GM18907 (cell line): ENCODE measurements around the gene CREG2.
"Not testable (repeated sequence)": the region's sequence is repeated elsewhere in the genome, so short reads cannot be mapped to it uniquely, and the experiment has no call there.

Experiments
- ATAC-seq: cut with Tn5 transposase; IDR thresholded peaks from one replicate; pipeline ENCODE4 v1.9.1; 2021; ENCODE audit warnings: mild to moderate bottlenecking, moderate library complexity; ENCODE audit not compliant: unreplicated experiment

Gene CREG2

DNA sequence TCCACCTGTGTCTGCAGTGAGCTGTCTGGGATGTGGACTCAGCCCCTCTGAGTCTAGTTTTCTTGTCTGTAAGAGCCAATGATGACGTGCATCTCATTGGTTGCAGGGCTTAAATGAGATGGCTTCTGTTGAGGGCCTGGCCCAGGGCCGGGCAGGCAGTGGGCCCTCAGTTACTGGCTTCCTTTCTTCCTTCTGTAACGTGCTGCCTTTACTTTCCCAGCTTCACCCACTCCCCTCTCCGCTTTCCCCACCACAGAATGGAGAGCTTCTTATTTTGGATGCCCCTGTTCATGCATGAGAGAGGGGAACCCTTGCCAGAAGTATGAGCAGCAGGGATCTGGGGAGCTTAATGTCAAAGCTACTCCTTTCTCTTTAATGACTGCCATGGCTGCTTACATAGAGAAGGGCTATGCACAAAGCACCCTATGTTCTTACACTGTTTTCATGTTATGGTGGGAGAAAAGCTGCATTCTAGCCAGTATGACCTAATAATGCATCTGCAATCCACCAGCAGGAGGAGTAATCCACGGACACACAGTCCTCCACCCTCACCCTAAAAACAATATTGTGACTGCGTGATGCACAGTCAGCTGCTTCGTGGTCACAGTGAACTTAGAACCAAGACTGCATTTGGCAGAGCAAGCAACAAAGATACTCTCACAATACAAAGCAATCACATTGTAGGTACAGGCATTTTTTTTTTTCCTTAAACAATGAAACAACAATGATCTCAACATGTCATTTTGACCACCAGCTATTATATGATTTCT, 37.2 kb downstream of the CREG2 start:
- ATAC-seq, result no peak

DNA sequence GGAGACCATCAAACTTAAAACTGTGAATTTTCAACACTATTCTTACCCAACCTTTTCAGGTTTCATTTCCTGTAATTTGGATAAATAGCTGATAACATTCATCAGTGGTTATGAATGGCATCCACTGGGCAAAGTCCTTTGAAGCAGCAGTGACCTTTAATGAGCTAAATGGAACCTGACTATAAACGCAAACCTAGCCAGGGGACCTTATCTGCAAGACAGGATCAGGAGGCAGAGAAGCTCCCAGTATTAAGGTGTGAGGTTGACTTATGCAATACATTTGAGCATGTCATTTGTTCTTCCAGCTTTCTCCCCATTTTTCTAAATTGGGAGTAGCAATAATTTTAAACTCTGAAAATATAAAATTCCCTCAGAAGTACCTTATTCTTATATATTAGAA, 38.4 kb downstream of the CREG2 start:
- no peak for ATAC-seq

DNA sequence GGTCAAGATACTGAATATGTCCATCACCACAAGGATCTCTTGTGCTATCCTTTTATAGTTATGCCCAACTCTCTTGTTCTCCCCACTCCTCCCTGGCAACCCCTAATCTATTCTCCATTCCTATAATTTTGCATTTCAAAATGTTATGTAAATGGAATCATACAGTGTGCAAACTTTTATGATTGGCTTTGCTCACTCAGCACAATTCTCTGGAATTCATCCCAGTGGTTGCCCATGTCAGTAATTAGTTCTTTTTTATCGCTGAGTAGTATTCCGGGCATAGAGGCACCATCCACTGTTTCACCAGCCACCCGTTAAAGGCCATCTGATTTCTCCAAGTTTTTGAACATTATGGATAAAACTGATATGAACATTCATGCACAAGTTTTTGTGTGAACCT, 40.4 kb downstream of the CREG2 start:
- ATAC-seq, result no peak

DNA sequence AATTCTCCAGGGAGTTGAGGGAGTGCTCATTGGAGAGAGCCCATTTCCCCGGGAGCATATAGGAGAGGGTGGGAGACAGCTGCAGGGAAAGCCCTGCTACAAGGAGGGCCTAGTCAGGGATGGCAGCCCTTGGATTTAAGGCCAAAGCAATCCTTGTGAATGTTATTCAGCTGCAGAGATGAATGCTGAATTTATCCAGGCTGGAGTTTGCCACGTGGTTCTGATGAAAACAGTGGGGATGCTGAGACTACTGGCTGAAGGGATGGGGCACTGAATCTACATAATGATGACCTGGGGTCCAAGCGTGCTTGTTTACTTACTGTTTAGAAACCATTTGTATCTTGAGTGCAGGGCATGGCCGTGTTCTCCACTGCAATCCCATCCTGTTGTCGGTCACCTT, 43.2 kb downstream of the CREG2 start:
- ATAC-seq, result no peak

- no peak for ATAC-seq
Measured at GRCh38 chr2:101342625-101343008, 44.7 kb downstream of the CREG2 start.

- ATAC-seq, result no peak
Measured at GRCh38 chr2:101341901-101342624, 45.2 kb downstream of the CREG2 start.

DNA sequence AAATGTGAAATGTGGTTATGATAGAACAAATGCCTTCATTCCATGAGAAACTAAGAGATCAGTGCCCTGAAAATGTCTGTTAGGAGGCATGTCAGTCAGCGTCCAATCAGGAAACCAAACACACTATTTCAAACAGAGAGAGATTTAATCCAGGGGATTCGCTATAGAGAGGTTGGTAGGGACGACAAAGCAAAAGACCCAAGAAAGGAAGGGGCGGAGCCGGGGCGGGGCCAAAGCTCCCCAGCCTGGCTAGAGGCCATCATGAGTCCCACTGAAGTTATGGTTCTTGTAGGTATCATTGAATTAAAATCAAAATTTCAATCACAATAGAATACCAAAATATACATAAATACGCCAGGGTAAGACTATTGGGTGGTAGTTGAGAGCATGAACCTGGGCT, 45.9 kb downstream of the CREG2 start:
- ATAC-seq, result no peak

DNA sequence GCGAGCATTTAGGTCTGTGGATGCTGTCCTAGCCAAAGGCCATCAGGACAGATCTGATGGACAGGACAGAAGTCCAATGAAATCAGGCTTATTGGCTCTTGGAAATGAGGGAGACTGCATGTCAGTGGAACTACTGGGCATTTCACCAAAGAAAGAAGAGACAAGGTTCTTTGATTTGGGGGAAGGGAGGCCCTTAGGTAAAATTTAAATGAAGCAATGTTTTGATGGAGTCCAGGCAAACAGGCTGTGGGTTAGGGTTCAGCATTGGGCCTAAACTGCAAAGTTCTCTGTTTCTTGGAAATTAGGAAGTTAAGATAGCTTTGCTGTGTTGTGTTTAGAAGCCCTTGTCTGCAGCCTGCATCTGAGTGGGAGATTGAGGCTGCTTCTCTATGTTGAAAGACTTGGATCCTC, 47.2 kb downstream of the CREG2 start:
- no peak for ATAC-seq

DNA sequence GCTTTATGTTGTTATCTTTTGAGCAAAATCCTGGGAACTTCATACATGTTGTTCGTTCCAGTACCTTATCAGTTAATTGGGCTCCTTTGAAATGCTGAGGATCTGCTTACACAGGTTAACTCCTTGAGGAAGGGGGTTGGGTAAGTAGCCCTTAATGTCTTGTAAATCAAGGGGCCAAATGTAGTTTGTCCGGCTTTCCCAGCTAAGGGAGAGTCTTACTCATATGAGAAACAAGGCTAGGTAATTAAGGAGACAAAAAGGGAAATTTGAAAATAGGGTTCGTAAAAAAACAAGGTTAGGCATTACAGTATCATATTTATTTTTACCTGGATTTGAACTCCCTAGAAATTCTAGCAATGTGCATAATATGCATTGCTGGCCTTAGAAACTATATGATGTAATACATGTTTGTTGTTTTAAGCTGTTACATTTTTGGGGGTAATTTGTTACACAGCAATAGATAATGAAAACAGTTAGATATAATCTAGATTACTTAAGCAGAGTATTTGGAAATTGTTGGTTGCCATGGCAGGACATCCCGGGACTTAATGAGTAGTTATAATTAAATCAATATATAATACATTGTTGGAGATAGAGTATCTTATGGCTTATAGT, 47.9 kb downstream of the CREG2 start:
- no peak for ATAC-seq

DNA sequence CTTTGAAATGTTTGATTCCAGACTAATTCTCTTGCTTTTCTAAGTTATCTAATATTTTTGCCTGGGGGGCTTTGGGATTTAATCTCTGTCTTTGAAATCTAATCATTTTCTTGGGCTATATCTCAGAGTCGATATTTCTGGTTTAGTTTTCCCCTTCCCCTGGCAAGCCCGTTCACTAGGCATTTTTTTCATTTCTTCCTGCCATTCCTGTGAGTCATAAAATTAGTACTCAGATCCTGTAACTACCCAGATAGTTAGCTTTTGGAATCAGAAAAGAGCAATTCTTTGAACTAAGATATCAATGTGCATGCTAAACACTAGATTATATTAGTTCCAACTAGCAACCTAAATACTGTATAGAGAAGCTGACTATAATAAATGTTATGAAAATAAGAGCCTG, 49.4 kb downstream of the CREG2 start:
- ATAC-seq, result no peak

- ATAC-seq, result no peak
Measured at GRCh38 chr2:101332885-101333766, 54.2 kb downstream of the CREG2 start.

DNA sequence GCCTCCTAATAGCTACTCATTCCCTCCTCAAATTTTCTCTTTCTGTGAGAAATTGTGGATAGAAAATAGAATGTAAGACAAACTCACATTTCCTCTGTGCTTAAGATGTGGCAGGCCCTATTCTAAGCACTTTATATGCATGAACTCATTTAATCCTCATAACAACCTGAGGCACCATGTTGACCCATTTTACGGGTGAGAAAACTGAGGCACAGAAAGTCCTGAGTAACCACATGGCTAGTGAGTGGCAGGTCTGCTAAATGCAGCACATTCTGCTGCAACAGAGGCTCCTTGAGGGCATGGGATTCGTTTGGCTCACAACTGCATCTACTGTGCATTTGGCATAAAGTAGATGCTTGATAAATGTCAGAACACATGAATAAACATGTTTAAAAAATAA, 56.1 kb downstream of the CREG2 start:
- no peak for ATAC-seq

GRCh38 chr2:101330253-101330933, 56.9 kb downstream of the CREG2 start:
- ATAC-seq, result no peak

DNA sequence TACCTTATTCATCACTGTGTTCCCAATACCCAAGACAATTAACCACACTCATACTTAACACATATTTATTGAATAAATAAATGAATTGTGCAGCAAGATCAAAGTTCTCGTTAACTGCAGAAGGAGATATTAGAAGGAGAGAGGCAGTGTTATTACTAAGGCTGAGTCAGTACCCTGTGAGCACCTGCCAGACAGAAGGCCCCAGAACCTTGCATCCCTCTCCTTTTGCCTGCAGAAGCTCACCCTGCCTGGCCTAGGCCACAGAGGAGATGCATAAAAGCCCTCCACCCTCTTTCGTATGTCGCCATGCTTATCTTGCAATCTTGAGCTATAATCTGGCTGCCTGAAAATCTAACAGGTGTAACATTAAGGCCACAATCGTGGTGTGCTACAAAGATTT, 58.3 kb downstream of the CREG2 start:
- no peak for ATAC-seq

GRCh38 chr2:101328474-101329007, 58.8 kb downstream of the CREG2 start:
- peak; percentile 89 for ATAC-seq

GRCh38 chr2:101327863-101328394, 59.4 kb downstream of the CREG2 start:
- peak; percentile 11 for ATAC-seq

GRCh38 chr2:101325425-101325824, 61.9 kb downstream of the CREG2 start:
- ATAC-seq, result no peak

DNA sequence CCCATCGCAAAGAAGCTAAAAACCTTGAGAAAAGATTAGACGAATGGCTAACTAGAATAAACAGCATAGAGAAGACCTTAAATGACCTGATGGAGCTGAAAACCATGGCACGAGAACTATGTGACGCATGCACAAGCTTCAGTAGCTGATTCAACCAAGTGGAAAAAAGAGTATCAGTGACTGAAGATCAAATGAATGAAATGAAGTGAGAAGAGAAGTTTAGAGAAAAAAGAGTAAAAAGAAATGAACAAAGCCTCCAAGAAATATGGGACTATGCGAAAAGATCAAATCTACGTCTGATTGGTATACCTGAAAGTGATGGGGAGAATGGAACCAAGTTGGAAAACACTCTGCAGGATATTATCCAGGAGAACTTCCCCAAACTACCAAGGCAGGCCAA, 70.7 kb downstream of the CREG2 start:
- not testable (repeated sequence) for ATAC-seq

DNA sequence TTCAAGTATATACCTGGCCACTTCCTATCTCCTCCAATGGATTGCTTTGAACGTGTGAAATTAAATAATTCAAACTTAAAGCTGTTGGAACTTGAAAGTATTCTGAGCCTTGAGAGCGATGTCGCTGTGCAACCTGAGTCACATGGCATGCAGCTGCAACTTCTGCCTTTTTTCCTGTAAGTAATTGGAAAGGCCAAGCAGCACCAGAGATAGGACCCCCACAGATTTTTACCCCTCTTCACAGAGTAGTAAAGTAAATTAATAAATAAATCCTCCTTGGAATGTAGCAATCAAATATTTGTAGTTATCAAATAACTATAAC, 75.6 kb downstream of the CREG2 start:
- no peak for ATAC-seq
